Activated CD4-positive, alpha-beta memory T cell treated with anti-CD3 and anti-CD28 coated beads, Interleukin-2, amount 10 ng/mL, durations not matched to agents 7 days and 5 days (primary cell): ENCODE results near the gene COASY. TPM values are rescaled to one million over a fixed set of nuclear protein-coding genes. Genes with fewer than 3 reads are reported as not detected.

Experiments
- CTCF ChIA-PET: fragments of 350-600 bp; sonication (Branson Sonifier 250); formaldehyde crosslinking; loops from one replicate; lab custom pipeline; 2021; ENCODE audit warnings: antibody characterized with exemption, inconsistent platforms; lab: Charles Lee
- POLR2A ChIA-PET: fragments of 350-600 bp; sonication (Branson Sonifier 250); formaldehyde crosslinking; loops from one replicate; lab custom pipeline; 2021; ENCODE audit warnings: antibody characterized with exemption; lab: Charles Lee
- DNase-seq: peaks from one replicate; pipeline ENCODE4 v3.0.0-alpha.2; 2020
- H3K27ac Mint-ChIP-seq: one replicate; pipeline ENCODE4 v1.8.0; 2021; ENCODE audit warnings: mild to moderate bottlenecking, mixed read lengths
- H3K27me3 Mint-ChIP-seq: one replicate; pipeline ENCODE4 v1.8.0; 2021; ENCODE audit warnings: mixed read lengths
- H3K36me3 Mint-ChIP-seq: one replicate; pipeline ENCODE4 v1.8.0; 2021; ENCODE audit warnings: low read depth, mixed read lengths
- H3K4me1 Mint-ChIP-seq: one replicate; pipeline ENCODE4 v1.8.0; 2021; ENCODE audit warnings: mixed read lengths
- H3K4me3 Mint-ChIP-seq: one replicate; pipeline ENCODE4 v1.8.0; 2021; ENCODE audit warnings: mild to moderate bottlenecking, mixed read lengths
- H3K9me3 Mint-ChIP-seq: one replicate; pipeline ENCODE4 v1.8.0; 2021; ENCODE audit warnings: mixed read lengths
- total RNA-seq, 2 experiments: library from RNA; stranded (reverse); gene quantifications; one replicate each; pipeline ENCODE4 v1.2.3, GENCODE V29; 2021

The COASY gene
- total RNA-seq, 2 experiments from 2014 or later = 80.1 to 84.3 TPM

DNA sequence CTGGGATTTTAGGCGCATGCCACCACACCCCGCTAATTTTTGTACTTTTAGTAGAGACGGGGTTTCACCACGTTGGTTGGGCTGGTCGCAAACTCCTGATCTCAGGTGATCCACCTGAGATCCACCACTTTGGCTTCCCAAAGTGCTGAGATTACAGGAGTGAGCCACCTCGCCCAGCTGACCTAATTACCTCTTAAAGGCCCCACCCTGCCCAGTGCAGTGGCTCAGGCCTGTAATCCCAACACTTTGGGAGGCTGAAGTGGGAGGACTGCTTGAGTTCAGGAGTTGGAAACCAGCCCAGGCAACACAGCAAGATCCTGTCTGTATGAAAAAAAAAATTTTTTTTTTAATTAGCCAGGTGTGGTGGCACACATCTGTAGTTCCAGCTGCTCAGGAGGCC is 2.9 kb upstream of the COASY start:
- no peaks in the 10 kb centered on the region for H3K9me3 Mint-ChIP-seq
- H3K36me3 Mint-ChIP-seq = peaks cover 15% of the 10 kb centered on the region
- H3K4me1 Mint-ChIP-seq = peaks cover 46% of the 10 kb centered on the region
- no peak for DNase-seq
- CTCF ChIA-PET = interaction anchor here (1.0 to 2.2 kb wide), 2 partner anchors 11 to 19 kb away, joined by 3 to 6 read pairs; no protein-coding TSS in a partner anchor
- no peak overlapping the region for H3K27ac Mint-ChIP-seq
- H3K27me3 Mint-ChIP-seq = no peaks in the 10 kb centered on the region
- H3K4me3 Mint-ChIP-seq = no peak overlapping the region
- POLR2A ChIA-PET = interaction anchor here (0.7 to 1.3 kb wide), 3 partner anchors 11 to 49 kb away, joined by 3 to 5 read pairs (median 3); no protein-coding TSS in a partner anchor

DNA sequence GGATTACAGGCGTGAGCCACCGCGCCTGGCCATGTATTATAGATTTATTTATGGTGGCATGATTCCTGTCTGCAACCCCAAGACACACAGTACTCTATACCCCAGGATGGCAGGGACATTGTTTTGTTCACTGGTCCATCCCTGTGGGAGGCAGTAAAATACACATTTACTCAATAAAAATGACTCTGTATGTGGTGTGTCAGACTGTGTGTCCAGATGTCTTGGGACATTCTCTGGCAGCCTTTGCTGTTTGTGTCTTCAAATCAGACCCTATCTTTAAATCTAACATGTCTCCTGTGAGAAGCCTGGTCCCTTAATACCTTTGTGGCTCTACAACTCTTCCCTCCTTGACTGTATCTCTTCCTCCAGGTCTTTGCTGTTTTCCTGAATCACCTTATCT is 1.7 kb upstream of the COASY start:
- peaks cover 22% of the 10 kb centered on the region for H3K36me3 Mint-ChIP-seq
- H3K9me3 Mint-ChIP-seq = no peaks in the 10 kb centered on the region
- ChIA-PET CTCF (no interaction called here), POLR2A (no interaction called here)
- H3K27ac Mint-ChIP-seq = peak overlapping the region; percentile 28
- peaks cover 43% of the 10 kb centered on the region for H3K4me1 Mint-ChIP-seq
- no peak for DNase-seq
- no peaks in the 10 kb centered on the region for H3K27me3 Mint-ChIP-seq
- peak overlapping the region; percentile 64 for H3K4me3 Mint-ChIP-seq

DNA sequence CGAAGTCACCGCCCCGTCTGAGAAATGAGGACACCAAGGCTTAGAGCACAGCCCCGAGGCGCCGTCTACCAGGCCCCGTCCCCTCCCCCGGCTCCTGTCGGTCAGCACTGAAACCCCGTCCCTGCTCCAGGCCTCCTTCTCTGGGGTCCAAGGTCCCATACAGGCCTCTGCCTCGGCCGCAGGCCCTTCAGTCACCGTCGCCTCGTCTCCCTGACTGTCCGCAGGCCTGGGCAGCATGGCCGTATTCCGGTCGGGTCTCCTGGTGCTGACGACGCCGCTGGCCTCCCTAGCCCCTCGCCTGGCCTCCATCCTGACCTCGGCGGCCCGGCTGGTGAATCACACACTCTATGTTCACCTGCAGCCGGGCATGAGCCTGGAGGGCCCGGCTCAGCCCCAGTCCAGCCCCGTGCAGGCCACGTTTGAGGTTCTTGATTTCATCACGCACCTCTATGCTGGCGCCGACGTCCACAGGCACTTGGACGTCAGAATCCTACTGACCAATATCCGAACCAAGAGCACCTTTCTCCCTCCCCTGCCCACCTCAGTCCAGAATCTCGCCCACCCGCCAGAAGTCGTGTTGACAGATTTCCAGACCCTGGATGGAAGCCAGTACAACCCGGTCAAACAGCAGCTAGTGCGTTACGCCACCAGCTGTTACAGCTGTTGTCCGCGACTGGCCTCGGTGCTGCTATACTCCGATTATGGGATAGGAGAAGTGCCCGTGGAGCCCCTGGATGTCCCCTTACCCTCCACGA is 617 bp downstream of the COASY start:
- no peaks in the 10 kb centered on the region for H3K9me3 Mint-ChIP-seq
- no peaks in the 10 kb centered on the region for H3K27me3 Mint-ChIP-seq
- H3K4me3 Mint-ChIP-seq = peak overlapping the region; percentile 96
- peaks cover 44% of the 10 kb centered on the region for H3K4me1 Mint-ChIP-seq
- H3K36me3 Mint-ChIP-seq = peaks cover 33% of the 10 kb centered on the region
- peak overlapping the region; percentile 96 for H3K27ac Mint-ChIP-seq
- ChIA-PET CTCF (interaction anchor here (0.6 to 2.7 kb wide), 2 partner anchors 16 to 657 kb away, joined by 4 to 11 read pairs; partner anchors contain the start of gene PSMC3IP), POLR2A (interaction anchor here (1.0 to 7.7 kb wide), 4 partner anchors 8 to 46 kb away, joined by 3 to 109 read pairs (median 4); partner anchors contain the start of genes NAGLU, PSMC3IP, RETREG3 and TUBG1)
- DNase-seq = no peak

DNA sequence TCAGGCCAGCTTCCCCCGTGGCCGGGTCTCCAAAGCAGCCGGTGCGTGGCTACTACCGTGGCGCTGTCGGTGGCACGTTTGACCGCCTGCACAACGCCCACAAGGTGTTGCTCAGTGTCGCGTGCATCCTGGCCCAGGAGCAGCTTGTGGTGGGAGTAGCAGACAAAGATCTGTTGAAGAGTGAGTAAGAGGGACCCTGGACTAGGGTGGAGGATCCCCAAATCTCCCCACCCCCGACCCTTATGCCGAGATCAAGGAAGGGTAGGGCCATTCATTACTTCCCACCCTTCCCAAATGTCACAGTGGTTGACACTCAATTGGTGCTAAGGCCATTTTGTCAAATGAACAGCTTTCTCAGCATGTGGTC is 1.2 kb downstream of the COASY start:
- POLR2A ChIA-PET = interaction anchor here (1.0 to 7.7 kb wide), 3 partner anchors 8 to 27 kb away, joined by 3 to 109 read pairs (median 3); partner anchors contain the start of genes NAGLU and PSMC3IP
- H3K27me3 Mint-ChIP-seq = no peaks in the 10 kb centered on the region
- CTCF ChIA-PET = interaction anchor here (0.6 to 2.7 kb wide), 2 partner anchors 15 to 657 kb away, joined by 4 to 11 read pairs; partner anchors contain the start of gene PSMC3IP
- peaks cover 37% of the 10 kb centered on the region for H3K36me3 Mint-ChIP-seq
- H3K4me1 Mint-ChIP-seq = peaks cover 49% of the 10 kb centered on the region
- H3K4me3 Mint-ChIP-seq = peak overlapping the region; percentile 96
- H3K27ac Mint-ChIP-seq = peak overlapping the region; percentile 47
- H3K9me3 Mint-ChIP-seq = no peaks in the 10 kb centered on the region
- DNase-seq = no peak

GRCh38 chr17:42563543-42563942 is 1.6 kb downstream of the COASY start:
- Mint-ChIP-seq H3K4me1 (peaks cover 51% of the 10 kb centered on the region), H3K27me3 (no peaks in the 10 kb centered on the region), H3K4me3 (peak overlapping the region; percentile 96), H3K36me3 (peaks cover 37% of the 10 kb centered on the region), H3K9me3 (no peaks in the 10 kb centered on the region), H3K27ac (peak overlapping the region; percentile 50)
- DNase-seq = no peak
- ChIA-PET CTCF (interaction anchor here (0.6 to 2.7 kb wide), 2 partner anchors 15 to 656 kb away, joined by 4 to 11 read pairs; partner anchors contain the start of gene PSMC3IP), POLR2A (interaction anchor here (1.0 to 7.7 kb wide), 2 partner anchors 9 to 14 kb away, joined by 3 to 109 read pairs; partner anchors contain the start of gene PSMC3IP)

- Mint-ChIP-seq H3K9me3 (no peaks in the 10 kb centered on the region), H3K27ac (peak overlapping the region; percentile 50), H3K27me3 (no peaks in the 10 kb centered on the region), H3K36me3 (peaks cover 39% of the 10 kb centered on the region), H3K4me3 (peak overlapping the region; percentile 96), H3K4me1 (peaks cover 55% of the 10 kb centered on the region)
- ChIA-PET CTCF (interaction anchor here (2.7 kb wide), 1 partner anchor 14 kb away, joined by 11 read pairs; the partner anchor contains the start of gene PSMC3IP), POLR2A (interaction anchor here (1.5 to 7.7 kb wide), 2 partner anchors 9 to 14 kb away, joined by 7 to 109 read pairs; partner anchors contain the start of gene PSMC3IP)
- no peak for DNase-seq
Measured at GRCh38 chr17:42563950-42564349, 2.0 kb downstream of the COASY start.

- POLR2A ChIA-PET = interaction anchor here (1.4 to 7.7 kb wide), 5 partner anchors 11 to 433 kb away, joined by 4 to 109 read pairs (median 5); partner anchors contain the start of genes NAGLU, PSMC3IP and VPS25
- Mint-ChIP-seq H3K36me3 (peaks cover 50% of the 10 kb centered on the region), H3K4me3 (no peak overlapping the region), H3K27me3 (no peaks in the 10 kb centered on the region), H3K27ac (no peak overlapping the region), H3K9me3 (no peaks in the 10 kb centered on the region), H3K4me1 (peaks cover 63% of the 10 kb centered on the region)
- no peak for DNase-seq
- CTCF ChIA-PET = interaction anchor here (0.5 to 2.7 kb wide), 2 partner anchors 13 to 254 kb away, joined by 3 to 11 read pairs; partner anchors contain the start of gene PSMC3IP
Measured at GRCh38 chr17:42564815-42565522, 3.0 kb downstream of the COASY start.

- ChIA-PET POLR2A (interaction anchor here (1.4 to 7.7 kb wide), 6 partner anchors 11 to 432 kb away, joined by 4 to 109 read pairs (median 6); partner anchors contain the start of genes NAGLU, PSMC3IP and VPS25), CTCF (interaction anchor here (0.8 to 3.8 kb wide), 2 partner anchors 12 to 48 kb away, joined by 3 to 37 read pairs; partner anchors contain the start of gene PSMC3IP)
- Mint-ChIP-seq H3K36me3 (peaks cover 55% of the 10 kb centered on the region), H3K4me3 (no peak overlapping the region), H3K27ac (peak overlapping the region; percentile 93), H3K4me1 (peaks cover 61% of the 10 kb centered on the region), H3K27me3 (no peaks in the 10 kb centered on the region), H3K9me3 (no peaks in the 10 kb centered on the region)
- no peak for DNase-seq
Measured at GRCh38 chr17:42565523-42566214, 3.7 kb downstream of the COASY start.

- Mint-ChIP-seq H3K36me3 (peaks cover 61% of the 10 kb centered on the region), H3K4me3 (peak overlapping the region; percentile 92), H3K27me3 (no peaks in the 10 kb centered on the region), H3K27ac (peak overlapping the region; percentile 93), H3K9me3 (no peaks in the 10 kb centered on the region), H3K4me1 (peaks cover 62% of the 10 kb centered on the region)
- DNase-seq = no peak
- ChIA-PET CTCF (interaction anchor here (0.8 to 3.8 kb wide), 4 partner anchors 11 to 264 kb away, joined by 3 to 37 read pairs (median 6); partner anchors contain the start of gene PSMC3IP), POLR2A (interaction anchor here (1.2 to 7.7 kb wide), 10 partner anchors 11 to 432 kb away, joined by 3 to 109 read pairs (median 6); partner anchors contain the start of genes BECN1, NAGLU, PSMC3IP and RETREG3)
Measured at GRCh38 chr17:42566215-42566882, 4.4 kb downstream of the COASY start.

DNA sequence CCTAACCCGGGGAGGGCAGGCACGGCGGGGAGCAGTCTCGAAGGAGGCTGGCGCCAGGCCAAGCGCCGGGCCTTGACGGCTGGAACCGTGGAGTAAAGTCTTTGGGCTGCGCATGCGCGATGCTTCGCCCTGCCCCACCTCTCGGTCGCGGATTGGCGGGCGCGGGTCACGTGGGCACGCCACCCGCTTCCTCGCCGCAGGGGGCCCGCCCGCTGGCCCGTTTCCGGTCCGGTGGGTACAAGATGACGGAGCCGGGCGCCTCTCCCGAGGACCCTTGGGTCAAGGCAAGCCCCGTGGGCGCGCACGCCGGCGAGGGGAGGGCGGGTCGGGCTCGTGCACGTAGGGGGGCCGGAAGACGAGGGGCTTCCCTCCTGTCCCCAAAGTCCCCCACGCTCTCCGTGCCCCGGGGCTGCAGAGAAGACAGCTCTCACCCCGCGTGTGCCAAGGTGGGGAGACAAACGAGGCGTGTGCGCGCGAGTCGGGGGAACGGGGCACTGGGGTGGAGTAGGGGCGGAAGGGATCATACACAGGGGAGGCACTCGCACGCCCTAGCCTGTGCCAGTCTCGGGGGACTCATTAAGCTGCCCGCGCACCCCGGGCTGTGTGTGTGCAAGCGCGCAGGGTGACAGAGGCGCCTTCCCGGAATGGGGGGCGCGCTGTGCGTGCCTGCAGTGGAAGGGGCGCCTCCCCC is 5.1 kb downstream of the COASY start, which contains the start of gene MLX:
TSS of gene MLX (plus strand) at position 218 of the 691 bp plus-strand sequence. CDS start at position 243, 25 bp downstream.
- peaks cover 64% of the 10 kb centered on the region for H3K36me3 Mint-ChIP-seq
- no peaks in the 10 kb centered on the region for H3K9me3 Mint-ChIP-seq
- peaks cover 59% of the 10 kb centered on the region for H3K4me1 Mint-ChIP-seq
- ChIA-PET POLR2A (interaction anchor here (0.7 to 7.7 kb wide), 12 partner anchors 10 to 257 kb away, joined by 3 to 109 read pairs (median 5); partner anchors contain the start of genes BECN1, NAGLU, PLEKHH3 and PSMC3IP), CTCF (interaction anchor here (0.9 to 3.8 kb wide), 3 partner anchors 10 to 263 kb away, joined by 5 to 37 read pairs (median 8); partner anchors contain the start of gene PSMC3IP)
- peak within 1 kb of the TSS; percentile 92 for H3K4me3 Mint-ChIP-seq
- H3K27ac Mint-ChIP-seq = peak within 1 kb of the TSS; percentile 93
- H3K27me3 Mint-ChIP-seq = no peaks in the 10 kb centered on the region
- DNase-seq = peak; percentile 93
